Caco-2 (cell line): ENCODE results near the gene CLDN11. TPM values are rescaled to one million over a fixed set of nuclear protein-coding genes. Genes with fewer than 3 reads are reported as not detected.

ENCODE experiments used
- BruUV-seq: library from RNA; stranded (reverse); fragments of 400-500 nt; replicated peaks from 2 replicates; lab custom pipeline; 2021; lab: Mats Ljungman, UMichigan
- CTCF ChIA-PET: fragments of 300-600 bp; sonication (Branson Sonifier 250); formaldehyde crosslinking; loops from one replicate; lab custom pipeline; 2022; ENCODE audit warnings: antibody characterized with exemption; lab: Charles Lee
- POLR2A ChIA-PET: fragments of 300-600 bp; sonication (Branson Sonifier 250); formaldehyde crosslinking; loops from one replicate; lab custom pipeline; 2022; ENCODE audit warnings: antibody characterized with exemption; lab: Charles Lee
- DNase-seq, 2 experiments: peaks; one replicate each; pipeline versions ENCODE4 v3.0.0 to v3.0.0-alpha.2; 2020 to 2022
- H3K27me3 ChIP-seq: replicated peaks from 2 replicates; pipeline ENCODE4 v1.6.0; 2011; ENCODE audit warnings: low read length; ENCODE audit not compliant: control insufficient read depth, insufficient read depth
- H3K36me3 ChIP-seq: 2 replicates; pipeline ENCODE4 v1.5.1; 2011; ENCODE audit warnings: low read length; ENCODE audit not compliant: control insufficient read depth, insufficient read depth
- H3K4me1 ChIP-seq: fragments of 250-450 bp; sonication (Bioruptor Pico); 2 replicates; pipeline ENCODE4 v1.5.1; 2020; ENCODE audit warnings: mild to moderate bottlenecking
- H3K4me3 ChIP-seq: 2 replicates; pipeline ENCODE4 v1.5.1; 2011; ENCODE audit warnings: low read depth, mild to moderate bottlenecking, control low read depth, low read length
- H3K9me3 ChIP-seq: fragments of 250-450 bp; sonication (Bioruptor Pico); 2 replicates; pipeline ENCODE4 v1.5.1; 2020; ENCODE audit warnings: mild to moderate bottlenecking, moderate library complexity
- H3K27ac Mint-ChIP-seq: one replicate; pipeline ENCODE4 v1.8.0; 2022; ENCODE audit warnings: mixed read lengths; ENCODE audit not compliant: unreplicated experiment
- H3K27me3 Mint-ChIP-seq: one replicate; pipeline ENCODE4 v1.8.0; 2022; ENCODE audit warnings: mixed read lengths; ENCODE audit not compliant: insufficient read depth, unreplicated experiment
- H3K36me3 Mint-ChIP-seq: one replicate; pipeline ENCODE4 v1.8.0; 2022; ENCODE audit warnings: mild to moderate bottlenecking, mixed read lengths; ENCODE audit not compliant: insufficient read depth, unreplicated experiment
- H3K4me1 Mint-ChIP-seq: one replicate; pipeline ENCODE4 v1.8.0; 2022; ENCODE audit warnings: low read depth, mixed read lengths; ENCODE audit not compliant: unreplicated experiment
- H3K4me3 Mint-ChIP-seq: one replicate; pipeline ENCODE4 v1.8.0; 2022; ENCODE audit warnings: mild to moderate bottlenecking, moderate library complexity, mixed read lengths; ENCODE audit not compliant: unreplicated experiment
- H3K9me3 Mint-ChIP-seq: one replicate; pipeline ENCODE4 v1.8.0; 2022; ENCODE audit warnings: mixed read lengths; ENCODE audit not compliant: unreplicated experiment
- intact Hi-C: fragments of 100-400 bp; cut with micrococcal nuclease; formaldehyde crosslinking; loops from one replicate; pipeline ENCODE4 v1.10.0; 2022; ENCODE audit not compliant: unreplicated experiment
- total RNA-seq: library from RNA; stranded (reverse); gene quantifications from 2 replicates; pipeline ENCODE4 v1.2.3, GENCODE V29; 2022
- TF ChIP-seq, protein P1 (sequence below), 2 experiments: fragments of 200-600 bp in 1 of 2; IDR thresholded peaks; 1 replicate in 1 of 2; 2 replicates in 1 of 2; pipeline versions ENCODE4 v1.5.1 to v1.8.0; 2011 to 2022; ENCODE audit warnings: antibody characterized with exemption in 1 of 2, control low read depth in 1 of 2, inconsistent platforms in 1 of 2, low read depth in 1 of 2, low read length in 1 of 2, mild to moderate bottlenecking in 1 of 2, moderate library complexity in 1 of 2; ENCODE audit not compliant: insufficient read depth in 1 of 2, severe bottlenecking in 1 of 2, unreplicated experiment in 1 of 2

Gene CLDN11
- total RNA-seq, 1 experiment from 2014 or later, result 0.41 TPM

DNA sequence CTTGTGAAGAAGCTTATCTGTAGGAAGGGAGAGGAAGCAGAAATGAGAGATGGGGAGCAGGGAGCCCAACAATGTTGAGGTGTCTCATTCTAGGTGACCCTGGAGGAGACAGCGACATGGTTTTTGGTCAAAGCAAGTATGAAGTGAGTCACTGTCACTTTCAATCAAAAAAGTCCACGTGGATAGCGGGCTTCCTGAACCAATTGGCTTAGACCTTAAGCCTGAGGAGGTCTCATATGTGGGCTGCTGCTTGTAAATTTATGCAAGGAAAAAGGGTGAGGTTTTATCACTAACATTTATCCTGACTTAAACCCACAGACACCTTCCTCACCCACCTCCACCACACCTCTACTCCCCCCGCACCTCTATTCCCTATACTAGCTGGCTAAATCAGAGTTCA is 22.7 kb downstream of the CLDN11 start:
- ChIA-PET CTCF (interaction anchor here (0.5 kb wide), 1 partner anchor 11 kb away, joined by 3 read pairs; no protein-coding TSS in a partner anchor), POLR2A (no interaction called here)
- Mint-ChIP-seq H3K36me3 (no peaks in the 10 kb centered on the region), H3K4me1 (no peaks in the 10 kb centered on the region), H3K4me3 (no peak overlapping the region), H3K27me3 (peaks cover 4% of the 10 kb centered on the region), H3K27ac (no peak overlapping the region), H3K9me3 (no peaks in the 10 kb centered on the region)
- intact Hi-C loops, result no loop called here
- DNase-seq, result no peak
- Histone ChIP-seq H3K4me3 (no peak overlapping the region), H3K27me3 (no peaks in the 10 kb centered on the region), H3K4me1 (no peaks in the 10 kb centered on the region), H3K9me3 (no peaks in the 10 kb centered on the region), H3K36me3 (no peaks in the 10 kb centered on the region)
- BruUV-seq, result no TSS peak
- TF ChIP-seq, protein P1, sequence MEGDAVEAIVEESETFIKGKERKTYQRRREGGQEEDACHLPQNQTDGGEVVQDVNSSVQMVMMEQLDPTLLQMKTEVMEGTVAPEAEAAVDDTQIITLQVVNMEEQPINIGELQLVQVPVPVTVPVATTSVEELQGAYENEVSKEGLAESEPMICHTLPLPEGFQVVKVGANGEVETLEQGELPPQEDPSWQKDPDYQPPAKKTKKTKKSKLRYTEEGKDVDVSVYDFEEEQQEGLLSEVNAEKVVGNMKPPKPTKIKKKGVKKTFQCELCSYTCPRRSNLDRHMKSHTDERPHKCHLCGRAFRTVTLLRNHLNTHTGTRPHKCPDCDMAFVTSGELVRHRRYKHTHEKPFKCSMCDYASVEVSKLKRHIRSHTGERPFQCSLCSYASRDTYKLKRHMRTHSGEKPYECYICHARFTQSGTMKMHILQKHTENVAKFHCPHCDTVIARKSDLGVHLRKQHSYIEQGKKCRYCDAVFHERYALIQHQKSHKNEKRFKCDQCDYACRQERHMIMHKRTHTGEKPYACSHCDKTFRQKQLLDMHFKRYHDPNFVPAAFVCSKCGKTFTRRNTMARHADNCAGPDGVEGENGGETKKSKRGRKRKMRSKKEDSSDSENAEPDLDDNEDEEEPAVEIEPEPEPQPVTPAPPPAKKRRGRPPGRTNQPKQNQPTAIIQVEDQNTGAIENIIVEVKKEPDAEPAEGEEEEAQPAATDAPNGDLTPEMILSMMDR (IDR thresholded peaks at IDR 0.05; ENCODE audit: insufficient read depth in 1 of 2, low read depth in 1 of 2, low read length in 1 of 2, severe bottlenecking in 1 of 2, unreplicated experiment in 1 of 2), result no peak

DNA sequence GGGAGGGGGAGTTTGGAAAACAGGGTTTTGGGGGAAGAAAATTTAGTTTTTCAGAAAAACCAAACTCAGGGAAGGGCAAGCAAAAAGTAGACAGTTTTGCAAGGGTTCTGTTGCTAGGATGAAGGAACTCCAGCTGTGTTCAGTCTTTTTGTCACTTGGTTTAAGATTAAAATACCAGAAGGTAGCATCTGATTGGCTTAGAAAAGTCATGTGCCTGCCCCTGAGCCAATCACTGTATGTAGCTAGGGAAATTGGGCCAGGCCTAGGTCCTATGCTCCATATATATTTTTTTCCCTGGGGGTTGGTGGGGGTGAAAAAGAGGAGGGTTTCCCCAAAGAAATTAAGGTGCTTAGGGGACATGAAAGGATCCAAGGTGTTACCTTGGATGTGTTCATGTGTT is 24.3 kb downstream of the CLDN11 start:
- H3K4me1 Mint-ChIP-seq, result no peaks in the 10 kb centered on the region
- POLR2A ChIA-PET, result interaction anchor here (0.6 kb wide), 1 partner anchor 299 kb away, joined by 6 read pairs; no protein-coding TSS in a partner anchor

DNA sequence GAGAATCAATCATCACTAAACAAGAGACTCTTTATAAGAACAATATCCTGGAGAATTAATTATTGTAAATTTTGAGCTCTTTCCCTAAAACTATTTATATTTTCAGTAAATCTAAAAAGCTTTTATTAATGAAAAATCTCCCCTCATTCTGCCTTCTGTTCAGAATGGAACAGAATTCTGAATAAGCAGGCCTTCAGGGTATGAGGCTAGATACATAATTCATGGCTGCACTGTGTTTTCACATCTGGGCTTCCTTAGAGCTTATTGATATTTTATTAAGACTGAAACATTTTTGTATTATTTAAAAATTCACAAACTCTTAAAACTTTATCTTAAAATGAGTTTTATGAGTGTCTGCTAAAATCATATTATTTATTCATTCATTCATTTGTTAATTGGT is 24.8 kb downstream of the CLDN11 start:
- DNase-seq, result no peak
- Histone ChIP-seq H3K9me3 (no peaks in the 10 kb centered on the region), H3K4me1 (no peaks in the 10 kb centered on the region), H3K36me3 (no peaks in the 10 kb centered on the region), H3K27me3 (no peaks in the 10 kb centered on the region), H3K4me3 (no peak overlapping the region)
- H3K27me3 Mint-ChIP-seq, result peaks cover 4% of the 10 kb centered on the region
- intact Hi-C loops, result no loop called here
- H3K4me1 Mint-ChIP-seq, result no peaks in the 10 kb centered on the region
- no peak overlapping the region for H3K27ac Mint-ChIP-seq
- no TSS peak for BruUV-seq
- no peak overlapping the region for H3K4me3 Mint-ChIP-seq
- no peaks in the 10 kb centered on the region for H3K9me3 Mint-ChIP-seq
- CTCF ChIA-PET, result interaction anchor here (1.1 kb wide), 1 partner anchor 368 kb away, joined by 4 read pairs; no protein-coding TSS in a partner anchor
- no peaks in the 10 kb centered on the region for H3K36me3 Mint-ChIP-seq
- TF ChIP-seq, protein P1 (IDR thresholded peaks at IDR 0.05; ENCODE audit: insufficient read depth in 1 of 2, low read depth in 1 of 2, low read length in 1 of 2, severe bottlenecking in 1 of 2, unreplicated experiment in 1 of 2), result no peak
- POLR2A ChIA-PET, result interaction anchor here (0.6 kb wide), 1 partner anchor 300 kb away, joined by 6 read pairs; no protein-coding TSS in a partner anchor

More for the DNA sequence above, 24.3 kb downstream of the CLDN11 start:
- Mint-ChIP-seq H3K9me3 (no peaks in the 10 kb centered on the region), H3K36me3 (no peaks in the 10 kb centered on the region), H3K27me3 (peaks cover 4% of the 10 kb centered on the region), H3K4me3 (no peak overlapping the region), H3K27ac (no peak overlapping the region)
- Histone ChIP-seq H3K4me1 (no peaks in the 10 kb centered on the region), H3K4me3 (no peak overlapping the region), H3K9me3 (no peaks in the 10 kb centered on the region), H3K27me3 (no peaks in the 10 kb centered on the region), H3K36me3 (no peaks in the 10 kb centered on the region)
- BruUV-seq, result no TSS peak
- no peak for DNase-seq
- CTCF ChIA-PET, result interaction anchor here (1.1 kb wide), 1 partner anchor 369 kb away, joined by 4 read pairs; no protein-coding TSS in a partner anchor
- intact Hi-C loops, result no loop called here
- TF ChIP-seq, protein P1 (IDR thresholded peaks at IDR 0.05; ENCODE audit: insufficient read depth in 1 of 2, low read depth in 1 of 2, low read length in 1 of 2, severe bottlenecking in 1 of 2, unreplicated experiment in 1 of 2), result no peak
